Astrocyte (in vitro differentiated cells and primary cell): Measurements from ENCODE around the gene BTRC.

Experiments used
- EZH2 ChIP-seq: IDR thresholded peaks from 2 replicates; pipeline ENCODE4 v1.6.1; 2012; ENCODE audit warnings: mild to moderate bottlenecking, low read length, inconsistent platforms; ENCODE audit not compliant: insufficient read depth
- TF ChIP-seq, protein P1 (sequence below): IDR thresholded peaks from 2 replicates; pipeline ENCODE4 v1.5.1; 2011; ENCODE audit warnings: low read depth, mild to moderate bottlenecking, inconsistent platforms, low read length, moderate library complexity; ENCODE audit not compliant: insufficient read depth

DNA sequence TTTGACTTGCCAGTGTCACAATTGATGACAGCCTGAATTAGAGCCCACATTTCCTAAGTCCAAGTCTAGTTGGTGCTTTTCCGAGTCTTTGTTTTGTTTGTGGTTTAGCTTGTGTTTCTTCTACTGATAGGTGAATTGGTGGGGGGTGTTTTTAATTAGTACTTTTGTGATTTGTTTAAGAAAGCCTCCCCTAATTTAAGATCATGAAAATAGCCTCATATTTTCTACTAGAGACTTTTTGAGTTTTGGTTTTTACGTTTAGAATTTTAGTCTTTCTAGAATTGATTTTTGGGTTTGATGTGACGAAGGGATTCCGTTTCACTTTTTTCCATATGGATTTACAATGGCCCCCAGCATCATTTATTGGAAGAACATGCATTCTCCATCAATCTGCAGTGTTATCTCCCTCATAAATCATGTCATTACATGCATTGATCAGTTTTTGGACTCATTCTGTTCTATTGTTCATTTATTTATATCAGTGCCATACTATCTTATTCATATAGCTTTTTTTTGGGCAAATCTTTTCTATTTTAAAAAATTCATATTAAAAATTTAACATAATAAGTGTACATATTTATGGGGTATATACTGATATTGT is 32.8 kb downstream of the BTRC start:
- TF ChIP-seq, protein P1, sequence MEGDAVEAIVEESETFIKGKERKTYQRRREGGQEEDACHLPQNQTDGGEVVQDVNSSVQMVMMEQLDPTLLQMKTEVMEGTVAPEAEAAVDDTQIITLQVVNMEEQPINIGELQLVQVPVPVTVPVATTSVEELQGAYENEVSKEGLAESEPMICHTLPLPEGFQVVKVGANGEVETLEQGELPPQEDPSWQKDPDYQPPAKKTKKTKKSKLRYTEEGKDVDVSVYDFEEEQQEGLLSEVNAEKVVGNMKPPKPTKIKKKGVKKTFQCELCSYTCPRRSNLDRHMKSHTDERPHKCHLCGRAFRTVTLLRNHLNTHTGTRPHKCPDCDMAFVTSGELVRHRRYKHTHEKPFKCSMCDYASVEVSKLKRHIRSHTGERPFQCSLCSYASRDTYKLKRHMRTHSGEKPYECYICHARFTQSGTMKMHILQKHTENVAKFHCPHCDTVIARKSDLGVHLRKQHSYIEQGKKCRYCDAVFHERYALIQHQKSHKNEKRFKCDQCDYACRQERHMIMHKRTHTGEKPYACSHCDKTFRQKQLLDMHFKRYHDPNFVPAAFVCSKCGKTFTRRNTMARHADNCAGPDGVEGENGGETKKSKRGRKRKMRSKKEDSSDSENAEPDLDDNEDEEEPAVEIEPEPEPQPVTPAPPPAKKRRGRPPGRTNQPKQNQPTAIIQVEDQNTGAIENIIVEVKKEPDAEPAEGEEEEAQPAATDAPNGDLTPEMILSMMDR = no peak
- TF ChIP-seq EZH2 = no peak
